IMR-90 (cell line): ENCODE results near the gene CRHBP. TPM values are rescaled to one million over a fixed set of nuclear protein-coding genes. Genes with fewer than 3 reads are reported as not detected.

Source experiments
- ATAC-seq: fragments of 200-7000 bp; cut with Tn5 transposase; 2 replicates; pipeline ENCODE4 v1.9.1; 2020; ENCODE audit warnings: low read depth, mild to moderate bottlenecking, moderate library complexity
- Bru-seq: library from RNA; stranded (reverse); fragments of 400-500 nt; gene quantifications from one replicate; lab custom pipeline; 2021; lab: Mats Ljungman, UMichigan
- BruChase-seq, 2 experiments: library from RNA; stranded (reverse); fragments of 400-500 nt; gene quantifications; one replicate each; lab custom pipeline; 2021; lab: Mats Ljungman, UMichigan
- BruUV-seq: library from RNA; stranded (reverse); fragments of 400-500 nt; replicated peaks from 2 replicates; lab custom pipeline; 2021; lab: Mats Ljungman, UMichigan
- CTCF ChIA-PET: fragments of 300-600 bp; formaldehyde crosslinking; extraction: SDS; loops from one replicate; lab custom pipeline; 2021; ENCODE audit warnings: antibody characterized with exemption; lab: Yijun Ruan, JAX
- POLR2A ChIA-PET: fragments of 300-600 bp; sonication (Branson Sonifier 250); formaldehyde crosslinking; loops from one replicate; lab custom pipeline; 2022; ENCODE audit warnings: antibody characterized with exemption; ENCODE audit not compliant: unreplicated experiment; lab: Charles Lee
- DNase-seq: peaks from one replicate; pipeline ENCODE4 v3.0.0; 2013
- H2AFZ ChIP-seq: replicated peaks from 2 replicates; pipeline ENCODE3; 2013; ENCODE audit warnings: low read length, mild to moderate bottlenecking; ENCODE audit not compliant: poor library complexity
- H2AK5ac ChIP-seq: 2 replicates; pipeline ENCODE4 v1.6.1; 2013; ENCODE audit warnings: low read depth, low read length, inconsistent platforms
- H2AK9ac ChIP-seq: replicated peaks from 2 replicates; pipeline ENCODE3; 2013; ENCODE audit warnings: mild to moderate bottlenecking, low read depth, low read length, moderate library complexity; ENCODE audit not compliant: poor library complexity
- H2BK120ac ChIP-seq: 2 replicates; pipeline ENCODE4 v1.6.1; 2013; ENCODE audit warnings: low read depth, low read length, inconsistent platforms
- H2BK15ac ChIP-seq: 3 replicates; pipeline ENCODE4 v1.6.1; 2013; ENCODE audit warnings: low read depth, low read length, inconsistent platforms
- H2BK20ac ChIP-seq: 2 replicates; pipeline ENCODE4 v1.6.1; 2013; ENCODE audit warnings: low read depth, mild to moderate bottlenecking, inconsistent platforms, low read length, moderate library complexity
- H2BK5ac ChIP-seq: 2 replicates; pipeline ENCODE4 v1.6.1; 2013; ENCODE audit warnings: mild to moderate bottlenecking, low read depth, low read length, inconsistent platforms; ENCODE audit not compliant: poor library complexity, severe bottlenecking
- H3K14ac ChIP-seq: replicated peaks from 2 replicates; pipeline ENCODE4 v1.6.1; 2013; ENCODE audit warnings: low read depth, low read length, inconsistent platforms
- H3K18ac ChIP-seq: 2 replicates; pipeline ENCODE4 v1.6.1; 2013; ENCODE audit warnings: low read depth, low read length, control low read depth
- H3K23ac ChIP-seq: 2 replicates; pipeline ENCODE4 v1.6.1; 2013; ENCODE audit warnings: low read depth, low read length, inconsistent platforms
- H3K27ac ChIP-seq: 2 replicates; pipeline ENCODE4 v1.5.1; 2013; ENCODE audit warnings: mild to moderate bottlenecking, control low read depth, low read length; ENCODE audit not compliant: insufficient read depth
- H3K27me3 ChIP-seq: 2 replicates; pipeline ENCODE4 v1.6.1; 2013; ENCODE audit warnings: low read length; ENCODE audit not compliant: control insufficient read depth, insufficient read depth
- H3K36me3 ChIP-seq: 2 replicates; pipeline ENCODE4 v1.6.1; 2013; ENCODE audit warnings: low read length, mixed read lengths; ENCODE audit not compliant: control insufficient read depth, insufficient read depth
- H3K4ac ChIP-seq: 2 replicates; pipeline ENCODE4 v1.6.1; 2013; ENCODE audit warnings: low read depth, low read length, inconsistent platforms
- H3K4me1 ChIP-seq: 2 replicates; pipeline ENCODE4 v1.6.1; 2013; ENCODE audit warnings: low read length, mixed read lengths; ENCODE audit not compliant: control insufficient read depth, insufficient read depth
- H3K4me2 ChIP-seq: 2 replicates; pipeline ENCODE4 v1.6.1; 2013; ENCODE audit warnings: low read depth, mild to moderate bottlenecking, control low read depth, low read length, moderate library complexity
- H3K4me3 ChIP-seq: 2 replicates; pipeline ENCODE4 v1.5.1; 2013; ENCODE audit warnings: low read depth, mild to moderate bottlenecking, control low read depth, low read length, moderate library complexity; ENCODE audit not compliant: insufficient read depth
- H3K56ac ChIP-seq: 2 replicates; pipeline ENCODE4 v1.6.1; 2013; ENCODE audit warnings: low read length, inconsistent platforms; ENCODE audit not compliant: insufficient read depth; ENCODE audit errors: extremely low read depth
- H3K79me1 ChIP-seq, 2 experiments: 2 replicates each; pipeline ENCODE4 v1.6.1; 2013; ENCODE audit warnings: low read length in 2 of 2, inconsistent platforms in 1 of 2, low read depth in 1 of 2
- H3K9ac ChIP-seq: 2 replicates; pipeline ENCODE4 v1.6.1; 2013; ENCODE audit warnings: low read depth, low read length, control low read depth
- H3K9me1 ChIP-seq: 2 replicates; pipeline ENCODE4 v1.6.1; 2013; ENCODE audit warnings: low read length, inconsistent platforms; ENCODE audit not compliant: insufficient read depth
- H3K9me3 ChIP-seq: 2 replicates; pipeline ENCODE4 v1.6.1; 2013; ENCODE audit warnings: low read length; ENCODE audit not compliant: control insufficient read depth, insufficient read depth
- H4K20me1 ChIP-seq: 2 replicates; pipeline ENCODE4 v1.6.1; 2013; ENCODE audit warnings: low read length, inconsistent platforms; ENCODE audit not compliant: insufficient read depth
- H4K5ac ChIP-seq: 2 replicates; pipeline ENCODE4 v1.6.1; 2013; ENCODE audit warnings: mild to moderate bottlenecking, low read depth, low read length, control low read depth
- H4K8ac ChIP-seq, 2 experiments: 2 replicates each; pipeline ENCODE4 v1.6.1; 2013; ENCODE audit warnings: low read depth in 2 of 2, low read length in 2 of 2, control low read depth in 1 of 2, inconsistent platforms in 1 of 2
- H4K91ac ChIP-seq: 2 replicates; pipeline ENCODE4 v1.6.1; 2013; ENCODE audit warnings: low read depth, low read length, inconsistent platforms; ENCODE audit not compliant: insufficient read depth
- CTCF ChIP-seq: conservative IDR thresholded peaks from 2 replicates; pipeline ENCODE4 v1.5.1; 2012; ENCODE audit warnings: mild to moderate bottlenecking, low read depth, low read length, improper control_type of control experiment
- RCOR1 ChIP-seq: IDR thresholded peaks from 2 replicates; pipeline ENCODE4 v1.6.1; 2012; ENCODE audit warnings: mild to moderate bottlenecking, low read length, improper control_type of control experiment; ENCODE audit not compliant: insufficient replicate concordance
- WGBS, 2 experiments: methylation state at CpG; one replicate each; pipeline versions ENCODE4 v1.1.5 to v1.1.7; 2013; ENCODE audit warnings: missing lambda C conversion rate in 2 of 2; ENCODE audit not compliant: insufficient read length in 1 of 2; ENCODE audit errors: extremely low coverage in 2 of 2; 5-methylcytosine and 5-hydroxymethylcytosine counted together
- dilution Hi-C: fragments of 300-500 bp; cut with HindIII; formaldehyde crosslinking; loops from one replicate; pipeline ENCODE4 v1.14.3; 2018; ENCODE audit warnings: low sequenced_read_pairs; ENCODE audit not compliant: unreplicated experiment
- in situ Hi-C: fragments of 300-500 bp; cut with MboI; formaldehyde crosslinking; loops from 3 replicates; pipeline ENCODE4 v1.14.3; 2019; ENCODE audit warnings: low sequenced_read_pairs, inconsistent platforms, mixed read lengths
- intact Hi-C: fragments of 100-400 bp; cut with micrococcal nuclease; formaldehyde crosslinking; loops from 2 replicates; pipeline ENCODE4 v1.10.0; 2022
- long read RNA-seq: library from polyadenylated mRNA; unstranded; transcript quantifications from one replicate; pipeline ENCODE4 v2.0.0, GENCODE V29; 2021; ENCODE audit not compliant: unreplicated experiment
- polyA plus RNA-seq, 3 experiments: library from polyadenylated mRNA; depleted of rRNA; stranded (reverse); fragments of >200 nt; gene quantifications; 2 replicates each; pipeline ENCODE4 v1.2.3, GENCODE V29; 2012; ENCODE audit warnings: low replicate concordance in 1 of 3
- total RNA-seq: library from RNA; depleted of rRNA; stranded (reverse); fragments of >200 nt; gene quantifications from 2 replicates; pipeline ENCODE4 v1.2.3, GENCODE V29; 2012; rRNA removed

The CRHBP gene, protein sequence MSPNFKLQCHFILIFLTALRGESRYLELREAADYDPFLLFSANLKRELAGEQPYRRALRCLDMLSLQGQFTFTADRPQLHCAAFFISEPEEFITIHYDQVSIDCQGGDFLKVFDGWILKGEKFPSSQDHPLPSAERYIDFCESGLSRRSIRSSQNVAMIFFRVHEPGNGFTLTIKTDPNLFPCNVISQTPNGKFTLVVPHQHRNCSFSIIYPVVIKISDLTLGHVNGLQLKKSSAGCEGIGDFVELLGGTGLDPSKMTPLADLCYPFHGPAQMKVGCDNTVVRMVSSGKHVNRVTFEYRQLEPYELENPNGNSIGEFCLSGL
- total RNA-seq (0.28 TPM in 1 of 2 replicates, not detected in the other), polyA plus RNA-seq (2012; rRNA removed) (0.09 and 0.27 TPM in 2 replicates), Bru-seq, nascent RNA (not detected), BruChase-seq, experiment 1, labeled RNA remaining after a 6-hour chase (not detected), BruChase-seq, experiment 2, labeled RNA remaining after a 2-hour chase (not detected)
- 0.13 and 0.51 TPM in 2 replicates for polyA plus RNA-seq (2012; cell fraction: cytosol; rRNA removed)
- polyA plus RNA-seq (2012; cell fraction: nucleus; rRNA removed; ENCODE audit: low replicate concordance), result 0.49 and 0.89 TPM in 2 replicates
- long read RNA-seq, result 0 reads

- H3K9me3 ChIP-seq, result no peaks in the 10 kb centered on the region
- H4K20me1 ChIP-seq, result no peaks in the 10 kb centered on the region
- dilution Hi-C loops (no loop called here), intact Hi-C loops (no loop called here), in situ Hi-C loops (no loop called here)
- no peak within 1 kb of the TSS for H3K14ac ChIP-seq
- peaks cover 41% of the 10 kb centered on the region for H3K27me3 ChIP-seq
- H3K4me1 ChIP-seq, result no peaks in the 10 kb centered on the region
- WGBS, 2 experiments, result 17% methylated on average over 8 of the region's 23 CpGs; no CpG with 5 or more reads in 1 of the 2 experiments
- H3K79me1 ChIP-seq, result no peaks in the 10 kb centered on the region
- no peak within 1 kb of the TSS for H3K4ac ChIP-seq
- H4K8ac ChIP-seq, result no peak within 1 kb of the TSS
- peak within 1 kb of the TSS; percentile 40; the same call in 1 of the 2 replicates for H3K4me2 ChIP-seq
- H4K91ac ChIP-seq, result no peak within 1 kb of the TSS
- H3K18ac ChIP-seq, result no peak within 1 kb of the TSS
- no peak within 1 kb of the TSS for H3K23ac ChIP-seq
- H3K56ac ChIP-seq, result no peak within 1 kb of the TSS
- H3K9ac ChIP-seq, result no peak within 1 kb of the TSS
- ChIA-PET CTCF (no interaction called here), POLR2A (no interaction called here)
- no peak within 1 kb of the TSS for H2BK20ac ChIP-seq
- no TSS peak for BruUV-seq
- H3K27ac ChIP-seq, result no peak within 1 kb of the TSS
- H2BK5ac ChIP-seq, result no peak within 1 kb of the TSS
- no peak within 1 kb of the TSS for H2AK9ac ChIP-seq
- no peak within 1 kb of the TSS for H4K5ac ChIP-seq
- no peak within 1 kb of the TSS; the same call in 1 of the 2 replicates for H3K4me3 ChIP-seq
- DNase-seq (no peak), ATAC-seq (peak; percentile 35; the same call in 1 of the 2 replicates)
- no peak within 1 kb of the TSS for H2BK15ac ChIP-seq
- H2AFZ ChIP-seq, result peak within 1 kb of the TSS; percentile 18
- no peak within 1 kb of the TSS for H2BK120ac ChIP-seq
- H2AK5ac ChIP-seq, result no peak within 1 kb of the TSS
- no peaks in the 10 kb centered on the region for H3K36me3 ChIP-seq
- TF ChIP-seq RCOR1 (no peak), CTCF (no peak)
- H3K9me1 ChIP-seq, result no peaks in the 10 kb centered on the region
These were observed at the start of gene CRHBP for GRCh38 chr5:76952795-76953536. Gene CRHBP (plus strand): TSS chr5:76953045. CDS start chr5:76953135, 90 bp downstream.
